Articular chondrocyte of knee joint (primary cell): ENCODE data around the gene GMNC. TPM values are rescaled to one million over a fixed set of nuclear protein-coding genes. Genes with fewer than 3 reads are reported as not detected.

Experiments
- total RNA-seq: library from RNA; depleted of rRNA; stranded (reverse); fragments of >200 nt; gene quantifications from 2 replicates; pipeline ENCODE4 v1.2.3, GENCODE V29; 2012

Gene GMNC
- total RNA-seq, result 0.11 TPM in 1 of 2 replicates, not detected in the other

GRCh38 chr3:190862209-190863118 is at the start of gene GMNC:
Gene GMNC (minus strand): TSS chr3:190862694. CDS start chr3:190862615, 79 bp downstream.

